Measurements from ENCODE around the gene PPM1N. TPM values are rescaled to one million over a fixed set of nuclear protein-coding genes. Genes with fewer than 3 reads are reported as not detected.

Gene PPM1N
- polyA plus RNA-seq, 2 donors = 2.3 to 2.5 TPM

- no peaks in the 10 kb centered on the region for H3K27me3 ChIP-seq (ENCODE audit: control insufficient read depth in 1 of 2, insufficient read depth in 2 of 2, low read length in 2 of 2)
- H3K4me3 ChIP-seq (ENCODE audit: low read depth in 1 of 2, low read length in 2 of 2) = no peak overlapping the region
- 79 to 86% methylated on average over 15 of the region's 15 CpGs for WGBS, 2 donors
- H3K36me3 ChIP-seq (ENCODE audit: control insufficient read depth in 2 of 2, insufficient read depth in 2 of 2, low read length in 1 of 2) = peaks cover 5 to 28% of the 10 kb centered on the region in 2 donors
- peaks cover 4 to 13% of the 10 kb centered on the region in 2 donors for H3K4me1 ChIP-seq (ENCODE audit: control insufficient read depth in 2 of 2, insufficient read depth in 2 of 2, low read length in 1 of 2)
- H3K27ac ChIP-seq (ENCODE audit: low read depth in 2 of 2, low read length in 1 of 2) = no peak overlapping the region
- H3K9me3 ChIP-seq (ENCODE audit: control insufficient read depth in 2 of 2, insufficient read depth in 1 of 2, low read depth in 1 of 2, low read length in 1 of 2) = peaks cover 0 to 3% of the 10 kb centered on the region in 2 donors
These were observed 26.4 kb downstream of the PPM1N start for GRCh38 chr19:45524575-45525129.

GRCh38 chr19:45526143-45526542 is 27.9 kb downstream of the PPM1N start:
- Histone ChIP-seq H3K27me3 (ENCODE audit: control insufficient read depth in 1 of 2, insufficient read depth in 2 of 2, low read length in 2 of 2) (no peaks in the 10 kb centered on the region), H3K4me1 (ENCODE audit: control insufficient read depth in 2 of 2, insufficient read depth in 2 of 2, low read length in 1 of 2) (peaks cover 4 to 10% of the 10 kb centered on the region in 2 donors), H3K36me3 (ENCODE audit: control insufficient read depth in 2 of 2, insufficient read depth in 2 of 2, low read length in 1 of 2) (peaks cover 5 to 20% of the 10 kb centered on the region in 2 donors), H3K4me3 (ENCODE audit: low read depth in 1 of 2, low read length in 2 of 2) (no peak overlapping the region), H3K9me3 (ENCODE audit: control insufficient read depth in 2 of 2, insufficient read depth in 1 of 2, low read depth in 1 of 2, low read length in 1 of 2) (no peaks in the 10 kb centered on the region), H3K27ac (ENCODE audit: low read depth in 2 of 2, low read length in 1 of 2) (peak overlapping the region in 1 of 2 donors; percentile 58)
- 70 to 73% methylated on average over 9 of the region's 9 CpGs for WGBS, 2 donors

- H3K36me3 ChIP-seq (ENCODE audit: control insufficient read depth in 2 of 2, insufficient read depth in 2 of 2, low read length in 1 of 2) = peaks cover 5 to 15% of the 10 kb centered on the region in 2 donors
- H3K27ac ChIP-seq (ENCODE audit: low read depth in 2 of 2, low read length in 1 of 2) = no peak overlapping the region
- H3K9me3 ChIP-seq (ENCODE audit: control insufficient read depth in 2 of 2, insufficient read depth in 1 of 2, low read depth in 1 of 2, low read length in 1 of 2) = no peaks in the 10 kb centered on the region
- H3K4me3 ChIP-seq (ENCODE audit: low read depth in 1 of 2, low read length in 2 of 2) = no peak overlapping the region
- 88 to 94% methylated on average over 4 of the region's 4 CpGs for WGBS, 2 donors
- H3K4me1 ChIP-seq (ENCODE audit: control insufficient read depth in 2 of 2, insufficient read depth in 2 of 2, low read length in 1 of 2) = peaks cover 4 to 9% of the 10 kb centered on the region in 2 donors
- H3K27me3 ChIP-seq (ENCODE audit: control insufficient read depth in 1 of 2, insufficient read depth in 2 of 2, low read length in 2 of 2) = no peaks in the 10 kb centered on the region
These were observed 28.7 kb downstream of the PPM1N start for GRCh38 chr19:45526971-45527370.

- H3K27me3 ChIP-seq (ENCODE audit: control insufficient read depth in 1 of 2, insufficient read depth in 2 of 2, low read length in 2 of 2) = no peaks in the 10 kb centered on the region
- peaks cover 4 to 9% of the 10 kb centered on the region in 2 donors for H3K4me1 ChIP-seq (ENCODE audit: control insufficient read depth in 2 of 2, insufficient read depth in 2 of 2, low read length in 1 of 2)
- peak overlapping the region; percentile 54 to 60 for H3K27ac ChIP-seq (ENCODE audit: low read depth in 2 of 2, low read length in 1 of 2)
- no peak overlapping the region for H3K4me3 ChIP-seq (ENCODE audit: low read depth in 1 of 2, low read length in 2 of 2)
- no peaks in the 10 kb centered on the region for H3K9me3 ChIP-seq (ENCODE audit: control insufficient read depth in 2 of 2, insufficient read depth in 1 of 2, low read depth in 1 of 2, low read length in 1 of 2)
- WGBS, 2 donors = 59 to 65% methylated on average over 15 of the region's 15 CpGs
- H3K36me3 ChIP-seq (ENCODE audit: control insufficient read depth in 2 of 2, insufficient read depth in 2 of 2, low read length in 1 of 2) = peaks cover 5 to 14% of the 10 kb centered on the region in 2 donors
These were observed 29.5 kb downstream of the PPM1N start for GRCh38 chr19:45527731-45528130.

GRCh38 chr19:45528149-45528743 is 30.0 kb downstream of the PPM1N start:
- peak overlapping the region; percentile 60 to 69 for H3K27ac ChIP-seq (ENCODE audit: low read depth in 2 of 2, low read length in 1 of 2)

GRCh38 chr19:45528744-45529419 is 30.6 kb downstream of the PPM1N start:
- Histone ChIP-seq H3K4me1 (ENCODE audit: control insufficient read depth in 2 of 2, insufficient read depth in 2 of 2, low read length in 1 of 2) (peaks cover 4 to 10% of the 10 kb centered on the region in 2 donors), H3K9me3 (ENCODE audit: control insufficient read depth in 2 of 2, insufficient read depth in 1 of 2, low read depth in 1 of 2, low read length in 1 of 2) (no peaks in the 10 kb centered on the region), H3K27ac (ENCODE audit: low read depth in 2 of 2, low read length in 1 of 2) (peak overlapping the region; percentile 60 to 69), H3K27me3 (ENCODE audit: control insufficient read depth in 1 of 2, insufficient read depth in 2 of 2, low read length in 2 of 2) (no peaks in the 10 kb centered on the region), H3K4me3 (ENCODE audit: low read depth in 1 of 2, low read length in 2 of 2) (peak overlapping the region; percentile 32 to 47), H3K36me3 (ENCODE audit: control insufficient read depth in 2 of 2, insufficient read depth in 2 of 2, low read length in 1 of 2) (peaks cover 5 to 14% of the 10 kb centered on the region in 2 donors)
- WGBS, 2 donors = 8% methylated on average over 43 to 49 of the region's 49 CpGs

More at GRCh38 chr19:45528149-45528743, 30.0 kb downstream of the PPM1N start:
- Histone ChIP-seq H3K9me3 (ENCODE audit: control insufficient read depth in 2 of 2, insufficient read depth in 1 of 2, low read depth in 1 of 2, low read length in 1 of 2) (no peaks in the 10 kb centered on the region), H3K4me1 (ENCODE audit: control insufficient read depth in 2 of 2, insufficient read depth in 2 of 2, low read length in 1 of 2) (peaks cover 4 to 9% of the 10 kb centered on the region in 2 donors), H3K4me3 (ENCODE audit: low read depth in 1 of 2, low read length in 2 of 2) (peak overlapping the region; percentile 32), H3K27me3 (ENCODE audit: control insufficient read depth in 1 of 2, insufficient read depth in 2 of 2, low read length in 2 of 2) (no peaks in the 10 kb centered on the region), H3K36me3 (ENCODE audit: control insufficient read depth in 2 of 2, insufficient read depth in 2 of 2, low read length in 1 of 2) (peaks cover 5 to 14% of the 10 kb centered on the region in 2 donors)
- 22 to 23% methylated on average over 17 of the region's 17 CpGs for WGBS, 2 donors

GRCh38 chr19:45529420-45529785 is 31.2 kb downstream of the PPM1N start:
- Histone ChIP-seq H3K36me3 (ENCODE audit: control insufficient read depth in 2 of 2, insufficient read depth in 2 of 2, low read length in 1 of 2) (peaks cover 5 to 12% of the 10 kb centered on the region in 2 donors), H3K4me1 (ENCODE audit: control insufficient read depth in 2 of 2, insufficient read depth in 2 of 2, low read length in 1 of 2) (peaks cover 4 to 10% of the 10 kb centered on the region in 2 donors), H3K27me3 (ENCODE audit: control insufficient read depth in 1 of 2, insufficient read depth in 2 of 2, low read length in 2 of 2) (no peaks in the 10 kb centered on the region), H3K27ac (ENCODE audit: low read depth in 2 of 2, low read length in 1 of 2) (no peak overlapping the region), H3K9me3 (ENCODE audit: control insufficient read depth in 2 of 2, insufficient read depth in 1 of 2, low read depth in 1 of 2, low read length in 1 of 2) (no peaks in the 10 kb centered on the region), H3K4me3 (ENCODE audit: low read depth in 1 of 2, low read length in 2 of 2) (peak overlapping the region in 1 of 2 donors; percentile 47)
- WGBS, 2 donors = 25 to 28% methylated on average over 14 of the region's 14 CpGs

- no peaks in the 10 kb centered on the region for H3K27me3 ChIP-seq (ENCODE audit: control insufficient read depth in 1 of 2, insufficient read depth in 2 of 2, low read length in 2 of 2)
- WGBS, 2 donors = 93 to 94% methylated on average over 1 of the region's 1 CpG
- H3K4me3 ChIP-seq (ENCODE audit: low read depth in 1 of 2, low read length in 2 of 2) = no peak overlapping the region
- no peaks in the 10 kb centered on the region for H3K36me3 ChIP-seq (ENCODE audit: control insufficient read depth in 2 of 2, insufficient read depth in 2 of 2, low read length in 1 of 2)
- H3K27ac ChIP-seq (ENCODE audit: low read depth in 2 of 2, low read length in 1 of 2) = no peak overlapping the region
- peaks cover 4 to 10% of the 10 kb centered on the region in 2 donors for H3K4me1 ChIP-seq (ENCODE audit: control insufficient read depth in 2 of 2, insufficient read depth in 2 of 2, low read length in 1 of 2)
- H3K9me3 ChIP-seq (ENCODE audit: control insufficient read depth in 2 of 2, insufficient read depth in 1 of 2, low read depth in 1 of 2, low read length in 1 of 2) = no peaks in the 10 kb centered on the region
These were observed 33.1 kb downstream of the PPM1N start for GRCh38 chr19:45531349-45531748.

GRCh38 chr19:45539459-45539858 is 41.2 kb downstream of the PPM1N start:
- 60 to 81% methylated on average over 9 of the region's 9 CpGs for WGBS, 2 donors
- Histone ChIP-seq H3K4me1 (ENCODE audit: control insufficient read depth in 2 of 2, insufficient read depth in 2 of 2, low read length in 1 of 2) (peaks cover 0 to 4% of the 10 kb centered on the region in 2 donors), H3K4me3 (ENCODE audit: low read depth in 1 of 2, low read length in 2 of 2) (no peak overlapping the region), H3K36me3 (ENCODE audit: control insufficient read depth in 2 of 2, insufficient read depth in 2 of 2, low read length in 1 of 2) (no peaks in the 10 kb centered on the region), H3K27me3 (ENCODE audit: control insufficient read depth in 1 of 2, insufficient read depth in 2 of 2, low read length in 2 of 2) (no peaks in the 10 kb centered on the region), H3K9me3 (ENCODE audit: control insufficient read depth in 2 of 2, insufficient read depth in 1 of 2, low read depth in 1 of 2, low read length in 1 of 2) (no peaks in the 10 kb centered on the region), H3K27ac (ENCODE audit: low read depth in 2 of 2, low read length in 1 of 2) (no peak overlapping the region)

All from esophagus (tissue), 2 donors.